ENCODE data around the gene DBX2. TPM values are rescaled to one million over a fixed set of nuclear protein-coding genes. Genes with fewer than 3 reads are reported as not detected.
"Not testable (repeated sequence)": the region's sequence is repeated elsewhere in the genome, so short reads cannot be mapped to it uniquely, and the experiment has no call there.

DBX2 gene
- total and polyA plus RNA-seq, 2 donors (not counting 3 experiments of a cell fraction or from before 2014, with no cell fraction given) = not detected

- FAIRE-seq (peak; percentile 21), DNase-seq (ENCODE audit: low read depth, low spot score) (no peak)
- Histone ChIP-seq H4K20me1 (replicated peaks; ENCODE audit: control insufficient read depth, extremely low read depth, insufficient read depth, low read length) (no peaks in the 10 kb centered on the region), H3K27me3 (ENCODE audit: control insufficient read depth in 2 of 2, insufficient read depth in 2 of 2, low read length in 2 of 2) (no peaks in the 10 kb centered on the region), H3K27ac (ENCODE audit: insufficient read depth, low read depth, low read length) (no peak overlapping the region), H3K9me3 (replicated peaks; ENCODE audit: control insufficient read depth, insufficient read depth, low read length) (no peaks in the 10 kb centered on the region), H2AFZ (ENCODE audit: low read depth, low read length) (no peak overlapping the region), H3K4me2 (ENCODE audit: insufficient read depth, low read length) (no peak overlapping the region), H3K4me1 (ENCODE audit: control insufficient read depth, extremely low read depth, insufficient read depth, low read length) (no peaks in the 10 kb centered on the region), H3K9ac (replicated peaks; ENCODE audit: extremely low read depth, insufficient read depth, low read length) (no peak overlapping the region), H3K9me1 (replicated peaks; ENCODE audit: control insufficient read depth, extremely low read depth, insufficient read depth, low read length) (no peaks in the 10 kb centered on the region), H3K36me3 (ENCODE audit: control insufficient read depth in 2 of 2, extremely low read depth in 1 of 2, insufficient read depth in 2 of 2, low read length in 2 of 2) (no peaks in the 10 kb centered on the region), H3K79me2 (ENCODE audit: control insufficient read depth, insufficient read depth, low read length) (no peaks in the 10 kb centered on the region), H3K4me3 (replicated peaks in 1 of 3; ENCODE audit: insufficient read depth in 1 of 3, low read depth in 1 of 3, low read length in 3 of 3) (no peak overlapping the region)
- POLR2A ChIA-PET = no interaction called here
- intact Hi-C loops (cut with micrococcal nuclease) = no loop called here
- TF ChIP-seq JUN (IDR thresholded peaks at IDR 0.05; ENCODE audit: borderline replicate concordance, insufficient read depth, insufficient read length, low read depth) (no peak), EZH2 (IDR thresholded peaks at IDR 0.05; ENCODE audit: borderline replicate concordance, low read depth, low read length, severe bottlenecking) (no peak), GATA2 (IDR thresholded peaks at IDR 0.05; ENCODE audit: insufficient read depth, insufficient read length, low read depth, low read length) (no peak), POLR2AphosphoS5 (IDR thresholded peaks at IDR 0.05; ENCODE audit: insufficient read depth, low read depth, low read length) (no peak)
- dilution Hi-C loops (cut with MboI; ENCODE audit: extremely low pct_ligation_motif_present, low sequenced_read_pairs) = no loop called here
- CTCF ChIA-PET = no interaction called here
- no TSS peak for BruUV-seq (replicated peaks)
These were observed 51.5 kb downstream of the DBX2 start for GRCh38 chr12:44999355-44999754.

- no peak overlapping the region for H2AFZ ChIP-seq (ENCODE audit: low read depth, low read length)
- no peak for DNase-seq (ENCODE audit: low read depth, low spot score)
- dilution Hi-C loops (cut with MboI; ENCODE audit: extremely low pct_ligation_motif_present, low sequenced_read_pairs) = no loop called here
- no peaks in the 10 kb centered on the region for H3K9me3 ChIP-seq (replicated peaks; ENCODE audit: control insufficient read depth, insufficient read depth, low read length)
- H4K20me1 ChIP-seq (replicated peaks; ENCODE audit: control insufficient read depth, extremely low read depth, insufficient read depth, low read length) = no peaks in the 10 kb centered on the region
- TF ChIP-seq, protein P1, sequence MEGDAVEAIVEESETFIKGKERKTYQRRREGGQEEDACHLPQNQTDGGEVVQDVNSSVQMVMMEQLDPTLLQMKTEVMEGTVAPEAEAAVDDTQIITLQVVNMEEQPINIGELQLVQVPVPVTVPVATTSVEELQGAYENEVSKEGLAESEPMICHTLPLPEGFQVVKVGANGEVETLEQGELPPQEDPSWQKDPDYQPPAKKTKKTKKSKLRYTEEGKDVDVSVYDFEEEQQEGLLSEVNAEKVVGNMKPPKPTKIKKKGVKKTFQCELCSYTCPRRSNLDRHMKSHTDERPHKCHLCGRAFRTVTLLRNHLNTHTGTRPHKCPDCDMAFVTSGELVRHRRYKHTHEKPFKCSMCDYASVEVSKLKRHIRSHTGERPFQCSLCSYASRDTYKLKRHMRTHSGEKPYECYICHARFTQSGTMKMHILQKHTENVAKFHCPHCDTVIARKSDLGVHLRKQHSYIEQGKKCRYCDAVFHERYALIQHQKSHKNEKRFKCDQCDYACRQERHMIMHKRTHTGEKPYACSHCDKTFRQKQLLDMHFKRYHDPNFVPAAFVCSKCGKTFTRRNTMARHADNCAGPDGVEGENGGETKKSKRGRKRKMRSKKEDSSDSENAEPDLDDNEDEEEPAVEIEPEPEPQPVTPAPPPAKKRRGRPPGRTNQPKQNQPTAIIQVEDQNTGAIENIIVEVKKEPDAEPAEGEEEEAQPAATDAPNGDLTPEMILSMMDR (IDR thresholded peaks at IDR 0.05; ENCODE audit: extremely low read depth in 1 of 2, insufficient read depth in 1 of 2, low read depth in 1 of 2, low read length in 2 of 2) = no peak
- TF ChIP-seq JUN (IDR thresholded peaks at IDR 0.05; ENCODE audit: borderline replicate concordance, insufficient read depth, insufficient read length, low read depth) = no peak
- TF ChIP-seq POLR2AphosphoS5 (IDR thresholded peaks at IDR 0.05; ENCODE audit: insufficient read depth, low read depth, low read length) = no peak
- no peak for TF ChIP-seq POLR2A (IDR thresholded peaks at IDR 0.05; ENCODE audit: low read depth, low read length)
- TF ChIP-seq GATA2 (IDR thresholded peaks at IDR 0.05; ENCODE audit: insufficient read depth, insufficient read length, low read depth, low read length) = no peak
- TF ChIP-seq MYC (IDR thresholded peaks at IDR 0.05; ENCODE audit: low read depth, low read length) = no peak
- TF ChIP-seq, protein P2, sequence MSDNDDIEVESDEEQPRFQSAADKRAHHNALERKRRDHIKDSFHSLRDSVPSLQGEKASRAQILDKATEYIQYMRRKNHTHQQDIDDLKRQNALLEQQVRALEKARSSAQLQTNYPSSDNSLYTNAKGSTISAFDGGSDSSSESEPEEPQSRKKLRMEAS (IDR thresholded peaks at IDR 0.05; ENCODE audit: insufficient read depth, insufficient read length) = no peak
- no peak for TF ChIP-seq EZH2 (IDR thresholded peaks at IDR 0.05; ENCODE audit: borderline replicate concordance, low read depth, low read length, severe bottlenecking)
- no peak overlapping the region for H3K9ac ChIP-seq (replicated peaks; ENCODE audit: extremely low read depth, insufficient read depth, low read length)
- H3K79me2 ChIP-seq (ENCODE audit: control insufficient read depth, insufficient read depth, low read length) = no peaks in the 10 kb centered on the region
- ChIA-PET CTCF (interaction anchor here (0.8 to 1.0 kb wide), 2 partner anchors 22 to 45 kb away, joined by 3 to 4 read pairs; no protein-coding TSS in a partner anchor), POLR2A (no interaction called here)
- H3K27me3 ChIP-seq (ENCODE audit: control insufficient read depth in 2 of 2, insufficient read depth in 2 of 2, low read length in 2 of 2) = no peaks in the 10 kb centered on the region
- H3K4me1 ChIP-seq (ENCODE audit: control insufficient read depth, extremely low read depth, insufficient read depth, low read length) = no peaks in the 10 kb centered on the region
- intact Hi-C loops (cut with micrococcal nuclease) = no loop called here
- H3K4me3 ChIP-seq (replicated peaks in 1 of 3; ENCODE audit: insufficient read depth in 1 of 3, low read depth in 1 of 3, low read length in 3 of 3) = no peak overlapping the region
- H3K36me3 ChIP-seq (ENCODE audit: control insufficient read depth in 2 of 2, extremely low read depth in 1 of 2, insufficient read depth in 2 of 2, low read length in 2 of 2) = no peaks in the 10 kb centered on the region
- H3K4me2 ChIP-seq (ENCODE audit: insufficient read depth, low read length) = no peak overlapping the region
- H3K9me1 ChIP-seq (replicated peaks; ENCODE audit: control insufficient read depth, extremely low read depth, insufficient read depth, low read length) = no peaks in the 10 kb centered on the region
- no peak overlapping the region for H3K27ac ChIP-seq (ENCODE audit: insufficient read depth, low read depth, low read length)
- no TSS peak for BruUV-seq (replicated peaks)
- no peak for FAIRE-seq
These were observed 57.7 kb downstream of the DBX2 start for GRCh38 chr12:44993161-44993560.

DNA sequence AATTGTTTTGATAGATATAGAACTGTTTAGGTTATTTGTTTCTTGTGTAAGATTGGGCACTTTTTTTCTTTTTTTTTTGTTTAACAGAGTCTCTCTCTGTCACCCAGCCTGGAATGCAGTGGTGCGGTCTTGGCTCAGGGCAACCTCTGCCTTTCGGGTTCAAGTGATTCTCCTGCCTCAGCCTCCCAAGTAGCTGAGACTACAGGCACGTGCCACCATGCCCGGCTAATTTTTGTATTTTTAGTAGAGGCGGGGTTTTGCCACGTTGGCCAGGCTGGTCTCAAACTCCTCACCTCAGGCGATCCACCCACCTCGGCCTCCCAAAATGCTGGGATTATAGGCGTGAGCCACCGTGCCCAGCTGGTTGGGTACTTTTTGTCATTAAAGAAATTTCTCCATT, 66.0 kb downstream of the DBX2 start:
- dilution Hi-C loops (cut with MboI; ENCODE audit: extremely low pct_ligation_motif_present, low sequenced_read_pairs); CTCF ChIA-PET; POLR2A ChIA-PET: not testable (repeated sequence)

More for the DNA sequence above, 66.0 kb downstream of the DBX2 start:
- H3K36me3 ChIP-seq (ENCODE audit: control insufficient read depth in 2 of 2, extremely low read depth in 1 of 2, insufficient read depth in 2 of 2, low read length in 2 of 2); DNase-seq (ENCODE audit: low read depth, low spot score); H3K9me1 ChIP-seq (replicated peaks; ENCODE audit: control insufficient read depth, extremely low read depth, insufficient read depth, low read length); H3K4me1 ChIP-seq (ENCODE audit: control insufficient read depth, extremely low read depth, insufficient read depth, low read length); H3K27me3 ChIP-seq (ENCODE audit: control insufficient read depth in 2 of 2, insufficient read depth in 2 of 2, low read length in 2 of 2); H3K9ac ChIP-seq (replicated peaks; ENCODE audit: extremely low read depth, insufficient read depth, low read length); FAIRE-seq; H2AFZ ChIP-seq (ENCODE audit: low read depth, low read length); H3K79me2 ChIP-seq (ENCODE audit: control insufficient read depth, insufficient read depth, low read length); H3K4me2 ChIP-seq (ENCODE audit: insufficient read depth, low read length); BruUV-seq (replicated peaks); H3K4me3 ChIP-seq (replicated peaks in 1 of 3; ENCODE audit: insufficient read depth in 1 of 3, low read depth in 1 of 3, low read length in 3 of 3); H3K9me3 ChIP-seq (replicated peaks; ENCODE audit: control insufficient read depth, insufficient read depth, low read length); intact Hi-C loops (cut with micrococcal nuclease); H3K27ac ChIP-seq (ENCODE audit: insufficient read depth, low read depth, low read length); H4K20me1 ChIP-seq (replicated peaks; ENCODE audit: control insufficient read depth, extremely low read depth, insufficient read depth, low read length): not testable (repeated sequence)

Measured in endothelial cell of umbilical vein (primary cell).